CD4-positive, alpha-beta T cell treated with Interleukin-4 for 1 hour (primary cell): Measurements from ENCODE around the gene CCNY.
"Not testable (repeated sequence)": the region's sequence is repeated elsewhere in the genome, so short reads cannot be mapped to it uniquely, and the experiment has no call there.

Source experiments
- DNase-seq, 2 donors: peaks; one replicate each; pipeline ENCODE4 v3.0.0-alpha.2; 2020 to 2022

CCNY gene

GRCh38 chr10:35334297-35334696 lies 2.0 kb upstream of the CCNY start:
- DNase-seq = no peak

GRCh38 chr10:35335133-35336083 lies 901 bp upstream of the CCNY start:
- DNase-seq = peak; percentile 12 to 48

GRCh38 chr10:35336921-35337823 lies 863 bp downstream of the CCNY start:
- DNase-seq = peak in 1 of 2 donors; percentile 29

- DNase-seq = no peak
Observed at GRCh38 chr10:35339942-35340341, 3.6 kb downstream of the CCNY start.

- DNase-seq = no peak
Observed at GRCh38 chr10:35340975-35341374, 4.7 kb downstream of the CCNY start.

- DNase-seq = peak in 1 of 2 donors; percentile 54
Observed at GRCh38 chr10:35341521-35341920, 5.2 kb downstream of the CCNY start.

- DNase-seq = no peak
Observed at GRCh38 chr10:35342183-35342753, 6.0 kb downstream of the CCNY start.

- no peak for DNase-seq
Observed at GRCh38 chr10:35343739-35344138, 7.4 kb downstream of the CCNY start.

- no peak for DNase-seq
Observed at GRCh38 chr10:35345383-35345742, 9.1 kb downstream of the CCNY start.

- DNase-seq = no peak
Observed at GRCh38 chr10:35346248-35346647, 9.9 kb downstream of the CCNY start.

- DNase-seq = no peak
Observed at GRCh38 chr10:35347121-35347562, 10.8 kb downstream of the CCNY start.

GRCh38 chr10:35347899-35348608 lies 11.7 kb downstream of the CCNY start:
- DNase-seq = no peak

- DNase-seq = no peak
Observed at GRCh38 chr10:35348609-35349388, 12.5 kb downstream of the CCNY start.

GRCh38 chr10:35349389-35349915 lies 13.1 kb downstream of the CCNY start:
- no peak for DNase-seq

GRCh38 chr10:35351021-35351420 lies 14.7 kb downstream of the CCNY start:
- no peak for DNase-seq

GRCh38 chr10:35352097-35352496 lies 15.8 kb downstream of the CCNY start:
- DNase-seq = no peak

- peak in 1 of 2 donors; percentile 25 for DNase-seq
Observed at GRCh38 chr10:35352512-35352911, 16.2 kb downstream of the CCNY start.

- no peak for DNase-seq
Observed at GRCh38 chr10:35353395-35353794, 17.1 kb downstream of the CCNY start.

- no peak for DNase-seq
Observed at GRCh38 chr10:35353805-35354204, 17.5 kb downstream of the CCNY start.

- DNase-seq = not testable (repeated sequence)
Observed at GRCh38 chr10:35354257-35354656, 17.9 kb downstream of the CCNY start.

- no peak for DNase-seq
Observed at GRCh38 chr10:35355971-35356724, 19.8 kb downstream of the CCNY start.
